Ramos (cell line): Measurements from ENCODE around the gene IRF2BPL.

Experiments used
- in situ Hi-C: fragments of 300-500 bp; cut with MboI; formaldehyde crosslinking; loops from one replicate; pipeline ENCODE4 v1.14.3; 2022; ENCODE audit warnings: low sequenced_read_pairs; ENCODE audit not compliant: unreplicated experiment

IRF2BPL gene

GRCh38 chr14:77017666-77018065 is 10.8 kb downstream of the IRF2BPL start:
- in situ Hi-C loops, result no loop called here

GRCh38 chr14:77014734-77015133 is 13.8 kb downstream of the IRF2BPL start:
- in situ Hi-C loops, result no loop called here

GRCh38 chr14:77014004-77014604 is 14.4 kb downstream of the IRF2BPL start:
- in situ Hi-C loops, result no loop called here

- in situ Hi-C loops, result no loop called here
These were observed 16.2 kb downstream of the IRF2BPL start for GRCh38 chr14:77012193-77012765.

GRCh38 chr14:77011245-77011644 is 17.3 kb downstream of the IRF2BPL start:
- in situ Hi-C loops, result no loop called here

GRCh38 chr14:77009014-77009413 is 19.5 kb downstream of the IRF2BPL start:
- in situ Hi-C loops, result no loop called here

GRCh38 chr14:77008541-77008940 is 20.0 kb downstream of the IRF2BPL start:
- in situ Hi-C loops, result no loop called here

GRCh38 chr14:77007975-77008421 is 20.5 kb downstream of the IRF2BPL start:
- in situ Hi-C loops, result no loop called here

- in situ Hi-C loops, result no loop called here
These were observed 21.1 kb downstream of the IRF2BPL start for GRCh38 chr14:77007183-77007974.

- in situ Hi-C loops, result no loop called here
These were observed 22.4 kb downstream of the IRF2BPL start for GRCh38 chr14:77006132-77006531.

GRCh38 chr14:77005559-77005958 is 22.9 kb downstream of the IRF2BPL start:
- in situ Hi-C loops, result no loop called here

- in situ Hi-C loops, result no loop called here
These were observed 23.6 kb downstream of the IRF2BPL start for GRCh38 chr14:77004711-77005460.

- in situ Hi-C loops, result no loop called here
These were observed 24.4 kb downstream of the IRF2BPL start for GRCh38 chr14:77003960-77004710.

GRCh38 chr14:77002889-77003288 is 25.6 kb downstream of the IRF2BPL start:
- in situ Hi-C loops, result no loop called here

GRCh38 chr14:77002335-77002734 is 26.2 kb downstream of the IRF2BPL start:
- in situ Hi-C loops, result no loop called here

- in situ Hi-C loops, result no loop called here
These were observed 27.9 kb downstream of the IRF2BPL start for GRCh38 chr14:77000340-77001270.

- in situ Hi-C loops, result no loop called here
These were observed 29.6 kb downstream of the IRF2BPL start for GRCh38 chr14:76998910-76999309.

- in situ Hi-C loops, result no loop called here
These were observed 31.1 kb downstream of the IRF2BPL start for GRCh38 chr14:76997257-76997970.
